Loucy (cell line): Measurements from ENCODE around the gene AFF1.

ENCODE experiments used
- H2AFZ ChIP-seq: fragments of 200-600 bp; sonication (generic); 2 replicates; pipeline ENCODE4 v1.6.0; 2016; ENCODE audit warnings: antibody characterized with exemption, mild to moderate bottlenecking, low read length, moderate library complexity
- H3F3A ChIP-seq: fragments of 200-600 bp; 2 replicates; pipeline ENCODE4 v1.6.0; 2016; ENCODE audit warnings: antibody characterized with exemption, low read depth, mild to moderate bottlenecking
- H3K27me3 ChIP-seq: fragments of 200-600 bp; sonication (generic); 2 replicates; pipeline ENCODE4 v1.6.1; 2014; ENCODE audit warnings: low read length, mild to moderate bottlenecking; ENCODE audit not compliant: insufficient read depth, poor library complexity, severe bottlenecking
- H3K36me3 ChIP-seq: fragments of 200-600 bp; sonication (generic); 2 replicates; pipeline ENCODE4 v1.6.1; 2016; ENCODE audit warnings: low read length; ENCODE audit not compliant: insufficient read depth
- H3K4me1 ChIP-seq: fragments of 200-600 bp; sonication (generic); 2 replicates; pipeline ENCODE4 v1.5.1; 2014; ENCODE audit warnings: low read length, mild to moderate bottlenecking; ENCODE audit not compliant: insufficient read depth, poor library complexity, severe bottlenecking
- H3K4me2 ChIP-seq: fragments of 200-600 bp; sonication (generic); 2 replicates; pipeline ENCODE4 v1.6.0; 2014; ENCODE audit warnings: antibody characterized with exemption, low read length, low read depth, mild to moderate bottlenecking; ENCODE audit not compliant: poor library complexity, severe bottlenecking
- H3K4me3 ChIP-seq: fragments of 200-600 bp; sonication (generic); 2 replicates; pipeline ENCODE4 v1.5.1; 2014; ENCODE audit warnings: low read length, mild to moderate bottlenecking, mixed read lengths; ENCODE audit not compliant: poor library complexity, severe bottlenecking
- H3K79me2 ChIP-seq: fragments of 200-600 bp; sonication (generic); 2 replicates; pipeline ENCODE4 v1.6.1; 2014; ENCODE audit warnings: low read length; ENCODE audit not compliant: insufficient read depth
- H3K9ac ChIP-seq: fragments of 200-600 bp; sonication (generic); 2 replicates; pipeline ENCODE4 v1.6.0; 2014; ENCODE audit warnings: mild to moderate bottlenecking, low read depth, low read length, moderate library complexity; ENCODE audit not compliant: poor library complexity, severe bottlenecking
- H3K9me2 ChIP-seq: fragments of 200-600 bp; sonication (generic); replicated peaks from 2 replicates; pipeline ENCODE4 v1.6.1; 2016; ENCODE audit warnings: low read depth, low read length, mixed read lengths
- H3K9me3 ChIP-seq: fragments of 200-600 bp; sonication (generic); 2 replicates; pipeline ENCODE4 v1.6.1; 2014; ENCODE audit warnings: mild to moderate bottlenecking, antibody characterized with exemption, low read length, low read depth; ENCODE audit not compliant: insufficient read depth
- H4K20me1 ChIP-seq: fragments of 200-600 bp; sonication (generic); 2 replicates; pipeline ENCODE4 v1.6.0; 2014; ENCODE audit warnings: antibody characterized with exemption, low read length, mild to moderate bottlenecking; ENCODE audit not compliant: insufficient read depth, poor library complexity, severe bottlenecking
- EZH2phosphoT487 ChIP-seq: fragments of 200-600 bp; IDR thresholded peaks from 2 replicates; pipeline ENCODE4 v1.6.1; 2018; ENCODE audit warnings: antibody characterized with exemption, mild to moderate bottlenecking, moderate library complexity, borderline replicate concordance
- TF ChIP-seq, protein P1 (sequence below): fragments of 200-600 bp; sonication (generic); conservative IDR thresholded peaks from 2 replicates; pipeline ENCODE4 v1.5.1; 2014; ENCODE audit warnings: mild to moderate bottlenecking, antibody characterized with exemption, low read length

Gene AFF1

DNA sequence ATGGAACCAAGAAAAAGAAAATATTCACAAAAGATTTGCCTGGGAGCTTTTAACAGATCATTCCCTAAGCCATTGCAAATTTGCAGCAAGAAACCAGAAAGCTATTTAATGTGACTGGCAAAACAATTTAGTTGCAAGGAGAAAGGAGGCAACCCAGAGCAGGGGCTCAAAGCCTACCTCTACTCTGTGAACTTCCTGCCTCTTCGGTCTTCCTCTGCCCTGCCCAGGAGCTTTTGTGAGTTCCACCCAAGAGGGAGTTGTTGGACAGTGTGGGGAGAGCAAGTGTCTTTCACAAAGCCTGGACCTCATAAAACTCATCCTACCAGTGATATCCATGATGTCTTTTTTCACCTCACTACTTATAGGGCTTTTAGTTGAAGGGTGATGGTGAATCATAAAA is 107.4 kb downstream of the AFF1 start:
- Histone ChIP-seq H3K79me2 (peaks cover 99% of the 10 kb centered on the region), H3K4me1 (peaks cover 23% of the 10 kb centered on the region), H4K20me1 (peaks cover 77% of the 10 kb centered on the region), H3K9me2 (no peaks in the 10 kb centered on the region), H2AFZ (no peak overlapping the region), H3F3A (no peaks in the 10 kb centered on the region), H3K4me3 (no peak overlapping the region), H3K27me3 (no peaks in the 10 kb centered on the region), H3K36me3 (peaks cover 14% of the 10 kb centered on the region), H3K9ac (no peak overlapping the region), H3K9me3 (no peaks in the 10 kb centered on the region), H3K4me2 (no peak overlapping the region)
- TF ChIP-seq EZH2phosphoT487, result no peak
- TF ChIP-seq, protein P1, sequence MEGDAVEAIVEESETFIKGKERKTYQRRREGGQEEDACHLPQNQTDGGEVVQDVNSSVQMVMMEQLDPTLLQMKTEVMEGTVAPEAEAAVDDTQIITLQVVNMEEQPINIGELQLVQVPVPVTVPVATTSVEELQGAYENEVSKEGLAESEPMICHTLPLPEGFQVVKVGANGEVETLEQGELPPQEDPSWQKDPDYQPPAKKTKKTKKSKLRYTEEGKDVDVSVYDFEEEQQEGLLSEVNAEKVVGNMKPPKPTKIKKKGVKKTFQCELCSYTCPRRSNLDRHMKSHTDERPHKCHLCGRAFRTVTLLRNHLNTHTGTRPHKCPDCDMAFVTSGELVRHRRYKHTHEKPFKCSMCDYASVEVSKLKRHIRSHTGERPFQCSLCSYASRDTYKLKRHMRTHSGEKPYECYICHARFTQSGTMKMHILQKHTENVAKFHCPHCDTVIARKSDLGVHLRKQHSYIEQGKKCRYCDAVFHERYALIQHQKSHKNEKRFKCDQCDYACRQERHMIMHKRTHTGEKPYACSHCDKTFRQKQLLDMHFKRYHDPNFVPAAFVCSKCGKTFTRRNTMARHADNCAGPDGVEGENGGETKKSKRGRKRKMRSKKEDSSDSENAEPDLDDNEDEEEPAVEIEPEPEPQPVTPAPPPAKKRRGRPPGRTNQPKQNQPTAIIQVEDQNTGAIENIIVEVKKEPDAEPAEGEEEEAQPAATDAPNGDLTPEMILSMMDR, result no peak

DNA sequence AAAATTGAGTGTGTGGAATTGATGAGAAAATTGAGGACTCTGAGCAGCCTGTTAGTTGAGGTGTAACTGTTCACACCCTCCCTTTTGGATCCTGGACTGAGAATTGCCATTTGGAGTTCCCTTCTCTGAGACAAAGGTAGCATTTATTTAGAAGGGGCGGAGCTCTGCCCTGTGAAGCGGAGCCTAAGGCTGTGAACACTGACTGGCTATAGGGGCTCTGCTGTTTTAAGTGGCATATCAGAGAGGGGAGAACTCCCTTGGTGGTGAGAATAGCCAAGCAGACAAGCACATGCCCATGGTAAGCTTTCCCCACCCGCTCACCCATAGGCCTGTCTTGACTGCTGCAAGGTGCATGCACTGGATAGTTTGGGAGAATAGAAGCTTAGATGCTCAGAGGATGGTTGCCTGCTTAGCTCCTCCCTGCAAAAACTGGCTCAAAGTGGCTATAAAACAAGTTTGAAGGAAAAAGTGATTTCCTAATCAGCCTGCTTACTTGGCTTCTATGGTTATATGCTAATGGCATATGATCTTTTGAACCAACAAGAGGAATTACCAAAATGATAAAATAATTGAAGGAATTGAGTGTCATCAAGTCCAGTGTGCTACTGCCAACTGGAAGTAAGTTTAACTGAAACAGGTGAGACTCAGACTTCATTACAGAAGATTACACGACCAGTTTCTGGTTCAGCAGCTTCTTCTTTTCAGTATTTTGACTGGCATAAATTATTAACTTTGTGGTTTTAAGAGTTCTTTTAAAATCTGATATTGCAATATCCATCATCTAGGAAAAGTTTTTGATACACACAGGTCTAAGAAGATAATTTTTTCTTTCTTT is 108.4 kb downstream of the AFF1 start:
- Histone ChIP-seq H3K4me2 (no peak overlapping the region), H3K79me2 (peaks cover 96% of the 10 kb centered on the region), H3K4me1 (peaks cover 17% of the 10 kb centered on the region), H3K36me3 (peaks cover 23% of the 10 kb centered on the region), H3F3A (no peaks in the 10 kb centered on the region), H3K9me2 (no peaks in the 10 kb centered on the region), H3K4me3 (no peak overlapping the region), H4K20me1 (peaks cover 69% of the 10 kb centered on the region), H3K27me3 (no peaks in the 10 kb centered on the region), H2AFZ (no peak overlapping the region), H3K9me3 (no peaks in the 10 kb centered on the region), H3K9ac (no peak overlapping the region)
- TF ChIP-seq EZH2phosphoT487, result no peak
- TF ChIP-seq, protein P1, result no peak

DNA sequence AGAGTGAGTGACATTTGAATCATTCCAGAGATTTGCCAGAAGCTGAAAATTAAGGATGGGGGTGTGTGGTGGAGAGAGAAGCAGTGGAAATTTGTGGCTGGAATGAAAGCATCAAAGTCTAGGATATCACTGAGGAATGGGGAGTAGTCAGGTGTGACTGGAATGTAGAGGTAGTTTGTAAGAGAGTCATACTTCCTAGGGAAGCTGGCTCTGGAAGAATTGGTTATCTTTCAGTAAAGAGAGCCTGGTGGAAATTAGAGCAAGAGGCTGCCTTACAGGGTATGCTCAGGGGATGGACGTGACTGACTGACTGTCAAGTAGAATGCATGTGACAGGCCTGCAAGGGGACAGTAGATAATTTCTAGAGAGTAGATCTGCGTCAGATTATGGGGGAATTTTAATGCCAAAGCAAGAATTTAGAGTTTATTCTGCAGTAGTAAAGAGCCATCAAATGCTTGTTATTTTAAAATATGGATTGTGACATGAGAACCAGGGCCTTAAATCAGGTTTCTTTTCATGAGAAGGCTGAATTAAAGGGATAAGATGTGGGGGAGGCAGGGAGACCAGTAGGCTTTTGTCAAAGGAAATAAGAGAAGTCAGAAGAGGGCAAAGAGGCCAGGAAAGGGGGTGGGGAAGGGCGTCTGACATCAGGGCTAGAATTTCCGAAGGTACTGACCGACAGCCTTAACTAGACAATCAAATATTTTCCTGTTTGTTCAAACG is 109.9 kb downstream of the AFF1 start:
- Histone ChIP-seq H3K9me3 (no peaks in the 10 kb centered on the region), H3K9me2 (no peaks in the 10 kb centered on the region), H2AFZ (no peak overlapping the region), H4K20me1 (peaks cover 62% of the 10 kb centered on the region), H3K79me2 (peaks cover 95% of the 10 kb centered on the region), H3K36me3 (peaks cover 38% of the 10 kb centered on the region), H3F3A (no peaks in the 10 kb centered on the region), H3K4me1 (peaks cover 17% of the 10 kb centered on the region), H3K4me2 (no peak overlapping the region), H3K9ac (no peak overlapping the region), H3K4me3 (no peak overlapping the region), H3K27me3 (no peaks in the 10 kb centered on the region)
- no peak for TF ChIP-seq EZH2phosphoT487
- TF ChIP-seq, protein P1, result no peak
